HepG2 (cell line): ENCODE measurements around the gene INHBC. TPM values are rescaled to one million over a fixed set of nuclear protein-coding genes. Genes with fewer than 3 reads are reported as not detected.

Source experiments
- ATAC-seq: fragments of 200-7000 bp; cut with Tn5 transposase; 3 replicates; pipeline ENCODE4 v1.9.1; 2020; ENCODE audit warnings: mild to moderate bottlenecking, moderate library complexity
- BruUV-seq: library from RNA; stranded (reverse); fragments of 400-500 nt; replicated peaks from 2 replicates; lab custom pipeline; 2021; lab: Mats Ljungman, UMichigan
- CTCF ChIA-PET: fragments of 300-600 bp; formaldehyde crosslinking; extraction: SDS; loops from one replicate; lab custom pipeline; 2021; ENCODE audit warnings: low total read pairs, inconsistent platforms, low intra/inter-chr PET ratio; lab: Yijun Ruan, JAX
- POLR2A ChIA-PET: fragments of 350-600 bp; sonication (Branson Sonifier 250); formaldehyde crosslinking; loops from one replicate; lab custom pipeline; 2020; ENCODE audit warnings: antibody characterized with exemption, inconsistent platforms; lab: Yijun Ruan, JAX
- DNase-seq: peaks from one replicate; pipeline ENCODE4 v3.0.0-alpha.2; 2015; ENCODE audit warnings: low spot score
- FAIRE-seq: peaks from 3 replicates; lab custom pipeline; 2011; peaks lifted over from hg19 to GRCh38; lab: Jason Lieb, UNC
- H2AFZ ChIP-seq: one replicate; pipeline ENCODE4 v1.6.1; 2011; ENCODE audit warnings: low read length, inconsistent platforms
- H3K27ac ChIP-seq: fragments of 300-600 bp; 3 replicates; pipeline ENCODE4 v1.8.0; 2011; ENCODE audit warnings: mixed run types, mild to moderate bottlenecking, mixed read lengths, low read length, inconsistent platforms; ENCODE audit not compliant: insufficient read depth; ENCODE audit errors: extremely low read length
- H3K27me3 ChIP-seq, 2 experiments: fragments of 200-600 bp in 1 of 2; 2 replicates in 1 of 2; 3 replicates in 1 of 2; pipeline versions ENCODE4 v1.6.0 to v1.8.0; 2011; ENCODE audit warnings: low read length in 2 of 2, mild to moderate bottlenecking in 2 of 2, moderate library complexity in 2 of 2, inconsistent platforms in 1 of 2; ENCODE audit not compliant: insufficient read depth in 2 of 2, control insufficient read depth in 1 of 2
- H3K36me3 ChIP-seq, 2 experiments: fragments of 200-600 bp in 1 of 2; replicated peaks in 1 of 2; 2 replicates in 1 of 2; 3 replicates in 1 of 2; pipeline versions ENCODE4 v1.5.1 to v1.8.0; 2011; ENCODE audit warnings: low read length in 2 of 2, inconsistent platforms in 1 of 2; ENCODE audit not compliant: insufficient read depth in 2 of 2, control insufficient read depth in 1 of 2
- H3K4me1 ChIP-seq: 2 replicates; pipeline ENCODE4 v1.5.1; 2012; ENCODE audit warnings: low read length, inconsistent platforms; ENCODE audit not compliant: insufficient read depth
- H3K4me2 ChIP-seq: 2 replicates; pipeline ENCODE4 v1.6.0; 2011; ENCODE audit warnings: low read depth, low read length, inconsistent platforms
- H3K4me3 ChIP-seq, 3 experiments: fragments of 200-600 bp in 1 of 3; sonication (generic), shearing (Covaris generic) in 1 of 3; replicated peaks in 1 of 3; 2 replicates each; pipeline ENCODE4 v1.5.1; 2011 to 2016; ENCODE audit warnings: low read length in 3 of 3, inconsistent platforms in 2 of 3, low read depth in 2 of 3, mild to moderate bottlenecking in 2 of 3, control low read depth in 1 of 3, mixed read lengths in 1 of 3; ENCODE audit not compliant: insufficient read depth in 1 of 3
- H3K79me2 ChIP-seq: one replicate; pipeline ENCODE4 v1.6.1; 2011; ENCODE audit warnings: low read length, inconsistent platforms; ENCODE audit not compliant: insufficient read depth
- H3K9ac ChIP-seq: 2 replicates; pipeline ENCODE4 v1.6.0; 2011; ENCODE audit warnings: mild to moderate bottlenecking, low read depth, low read length, inconsistent platforms; ENCODE audit not compliant: insufficient read depth
- H3K9me3 ChIP-seq: 2 replicates; pipeline ENCODE4 v1.5.1; 2012; ENCODE audit warnings: mild to moderate bottlenecking, low read length
- H4K20me1 ChIP-seq: 2 replicates; pipeline ENCODE4 v1.6.0; 2011; ENCODE audit warnings: inconsistent platforms, mild to moderate bottlenecking, low read length, moderate library complexity; ENCODE audit not compliant: insufficient read depth
- ATF7 ChIP-seq, 2 experiments: fragments of 450-650 bp in 1 of 2; sonication (generic) in 1 of 2; formaldehyde crosslinking in 1 of 2; IDR thresholded peaks; 2 replicates each; pipeline versions ENCODE4 v1.4.0 to v1.6.1; 2016 to 2020; ENCODE audit warnings: antibody characterized with exemption in 1 of 2, mild to moderate bottlenecking in 1 of 2, missing genetic modification reagents in 1 of 2
- CBFB ChIP-seq: sonication (generic); formaldehyde crosslinking; IDR thresholded peaks from 2 replicates; pipeline ENCODE4 v1.4.0; 2020; ENCODE audit warnings: missing genetic modification reagents
- ERF ChIP-seq: IDR thresholded peaks from 2 replicates; pipeline ENCODE4 v1.6.1; 2018; ENCODE audit warnings: missing biosample characterization, missing genetic modification reagents
- FOSL2 ChIP-seq: sonication (generic); formaldehyde crosslinking; IDR thresholded peaks from 2 replicates; pipeline ENCODE4 v1.4.0; 2020; ENCODE audit warnings: missing genetic modification reagents
- FOXA1 ChIP-seq, 2 experiments: fragments of 450-650 bp in 1 of 2; sonication (generic) in 1 of 2; formaldehyde crosslinking in 1 of 2; IDR thresholded peaks; 2 replicates each; pipeline versions ENCODE4 v1.4.0 to v1.6.1; 2016 to 2020; ENCODE audit warnings: missing genetic modification reagents in 1 of 2
- KDM4B ChIP-seq: sonication (generic); formaldehyde crosslinking; IDR thresholded peaks from 2 replicates; pipeline ENCODE4 v1.4.0; 2020; ENCODE audit warnings: missing genetic modification reagents
- KLF16 ChIP-seq, 2 experiments: sonication (generic) in 1 of 2; formaldehyde crosslinking in 1 of 2; IDR thresholded peaks; 2 replicates each; pipeline versions ENCODE4 v1.6.1 to v1.8.0; 2016 to 2023; ENCODE audit warnings: missing genetic modification reagents in 2 of 2, missing compliant biosample characterization in 1 of 2
- KLF9 ChIP-seq: IDR thresholded peaks from 2 replicates; pipeline ENCODE4 v1.6.1; 2016; ENCODE audit warnings: low read depth
- PLRG1 ChIP-seq: fragments of 450-650 bp; conservative IDR thresholded peaks from 2 replicates; pipeline ENCODE4 v1.6.1; 2016
- SMAD3 ChIP-seq: sonication (generic); formaldehyde crosslinking; IDR thresholded peaks from 2 replicates; pipeline ENCODE4 v1.4.0; 2020; ENCODE audit warnings: missing genetic modification reagents
- SNRNP70 ChIP-seq: fragments of 200-400 bp; formaldehyde crosslinking; IDR thresholded peaks from 2 replicates; pipeline ENCODE4 v1.6.1; 2017; ENCODE audit warnings: mild to moderate bottlenecking, low read depth, low read length, moderate library complexity
- TOPORS ChIP-seq: sonication (generic); formaldehyde crosslinking; IDR thresholded peaks from 2 replicates; pipeline ENCODE4 v1.8.0; 2023; ENCODE audit warnings: mild to moderate bottlenecking, missing genetic modification reagents
- ZC3H13 ChIP-seq: sonication (generic); formaldehyde crosslinking; IDR thresholded peaks from 2 replicates; pipeline ENCODE4 v1.8.1; 2023; ENCODE audit warnings: mild to moderate bottlenecking, missing genetic modification reagents, moderate library complexity
- ZEB1 ChIP-seq: IDR thresholded peaks from 2 replicates; pipeline ENCODE4 v1.6.1; 2012; ENCODE audit warnings: mild to moderate bottlenecking, low read depth, inconsistent platforms; ENCODE audit not compliant: insufficient replicate concordance
- ZNF224 ChIP-seq: sonication (generic); formaldehyde crosslinking; IDR thresholded peaks from 2 replicates; pipeline ENCODE4 v1.5.0; 2020; ENCODE audit warnings: mild to moderate bottlenecking, missing genetic modification reagents
- ZNF317 ChIP-seq: sonication (generic); formaldehyde crosslinking; IDR thresholded peaks from 2 replicates; pipeline ENCODE4 v1.5.0; 2020; ENCODE audit warnings: mild to moderate bottlenecking, missing genetic modification reagents
- ZNF780A ChIP-seq: sonication (generic); formaldehyde crosslinking; IDR thresholded peaks from 2 replicates; pipeline ENCODE4 v1.8.0; 2022; ENCODE audit warnings: mild to moderate bottlenecking, missing genetic modification reagents, moderate library complexity
- ZSCAN30 ChIP-seq: sonication (generic); formaldehyde crosslinking; IDR thresholded peaks from 2 replicates; pipeline ENCODE4 v1.5.0; 2020; ENCODE audit warnings: mild to moderate bottlenecking, missing genetic modification reagents
- WGBS: methylation state at CpG from one replicate; pipeline ENCODE4 v1.1.6; 2017; ENCODE audit warnings: low lambda C conversion rate; 5-methylcytosine and 5-hydroxymethylcytosine counted together
- in situ Hi-C: cut with HindIII; loops from 2 replicates; pipeline ENCODE4 v1.10.0; 2017; ENCODE audit warnings: low pct_unique_long_range_greater_than_20kb; ENCODE audit not compliant: extremely low pct_ligation_motif_present
- intact Hi-C: fragments of 100-400 bp; cut with micrococcal nuclease; formaldehyde crosslinking; loops from one replicate; pipeline ENCODE4 v1.10.0; 2022; ENCODE audit not compliant: unreplicated experiment
- polyA plus RNA-seq, 8 experiments: library from polyadenylated mRNA; depleted of rRNA in 3 of 8; stranded (reverse) in 7 of 8; unstranded in 1 of 8; fragments of >200 nt; fragmentation: Illumina TruSeq in 4 of 8; extraction: Trizol in 4 of 8; gene quantifications; 2 replicates each; pipeline versions ENCODE4 v1.2.1 to v1.2.3, GENCODE V29; 2011 to 2016; ENCODE audit warnings: low read depth in 4 of 8, missing spikeins in 1 of 8, mixed read lengths in 1 of 8; ENCODE audit not compliant: insufficient read depth in 1 of 8
- total RNA-seq, 5 experiments: library from RNA; depleted of rRNA; stranded (reverse); fragments of >200 nt; fragmentation: Illumina TruSeq; extraction: Trizol; gene quantifications; 2 replicates each; pipeline ENCODE4 v1.2.3, GENCODE V29; 2016; ENCODE audit warnings: low read depth in 1 of 5
- TF ChIP-seq, protein P1 (sequence below): IDR thresholded peaks from 2 replicates; pipeline ENCODE4 v1.6.1; 2012; ENCODE audit warnings: low read length, improper control_type of control experiment
- TF ChIP-seq, protein P2 (sequence below): sonication (generic); formaldehyde crosslinking; IDR thresholded peaks from 2 replicates; pipeline ENCODE4 v1.4.0; 2020; ENCODE audit warnings: missing genetic modification reagents

The INHBC gene
- total and polyA plus RNA-seq, 2 of the 13 experiments (the other 11 are each of a cell fraction or from before 2014, with no cell fraction given): 1.8 to 13.8 TPM

DNA sequence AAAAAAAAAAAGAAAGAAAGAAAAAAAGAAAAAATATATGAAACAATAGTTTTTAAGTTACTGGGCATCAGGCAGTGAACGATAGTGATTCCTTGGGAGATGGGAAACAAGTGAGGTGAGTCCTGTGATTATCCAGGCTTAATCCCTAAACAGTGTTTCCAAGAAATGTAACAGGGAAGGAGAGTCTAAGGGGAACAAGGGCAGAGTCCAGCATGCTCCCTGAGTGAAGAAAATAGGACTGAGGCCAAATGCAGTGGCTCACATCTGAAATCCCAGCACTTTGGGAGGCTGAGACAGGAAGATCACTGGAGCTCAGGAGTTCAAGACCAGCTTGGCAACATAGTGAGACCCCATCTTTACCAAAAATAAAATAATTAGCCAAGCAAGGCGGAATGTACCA is 44.4 kb upstream of the INHBC start:
- FAIRE-seq (no peak), ATAC-seq (no peak), DNase-seq (no peak)
- no peak overlapping the region for H2AFZ ChIP-seq
- H3K27me3 ChIP-seq: no peaks in the 10 kb centered on the region; a peak in 1 of 5 replicates
- H3K36me3 ChIP-seq: peaks cover 0 to 8% of the 10 kb centered on the region in 2 experiments; a peak in 1 of 5 replicates
- H3K4me1 ChIP-seq: no peaks in the 10 kb centered on the region
- H3K27ac ChIP-seq: no peak overlapping the region
- no peak overlapping the region for H3K4me3 ChIP-seq
- intact Hi-C loops (no loop called here), in situ Hi-C loops (no loop called here)
- no peaks in the 10 kb centered on the region for H3K9me3 ChIP-seq
- TF ChIP-seq FOXA1 (IDR thresholded peaks at IDR 0.05) (no peak), FOXA1 (CRISPR knock-in tag; IDR thresholded peaks at IDR 0.05) (no peak), ATF7 (IDR thresholded peaks at IDR 0.05) (no peak), ATF7 (CRISPR knock-in tag; IDR thresholded peaks at IDR 0.05) (no peak), KDM4B (CRISPR knock-in tag) (no peak), TOPORS (CRISPR knock-in tag) (no peak), ERF (CRISPR knock-in tag) (no peak), KLF9 (CRISPR knock-in tag) (no peak), ZNF317 (CRISPR knock-in tag) (no peak), SMAD3 (CRISPR knock-in tag) (no peak), SNRNP70 (no peak), ZNF780A (CRISPR knock-in tag) (no peak), PLRG1 (no peak), ZC3H13 (no peak), ZEB1 (no peak), FOSL2 (CRISPR knock-in tag) (no peak), CBFB (no peak), KLF16 (CRISPR knock-in tag; IDR thresholded peaks at IDR 0.05) (no peak), ZNF224 (CRISPR knock-in tag) (no peak), ZSCAN30 (CRISPR knock-in tag) (no peak)
- TF ChIP-seq, protein P1, sequence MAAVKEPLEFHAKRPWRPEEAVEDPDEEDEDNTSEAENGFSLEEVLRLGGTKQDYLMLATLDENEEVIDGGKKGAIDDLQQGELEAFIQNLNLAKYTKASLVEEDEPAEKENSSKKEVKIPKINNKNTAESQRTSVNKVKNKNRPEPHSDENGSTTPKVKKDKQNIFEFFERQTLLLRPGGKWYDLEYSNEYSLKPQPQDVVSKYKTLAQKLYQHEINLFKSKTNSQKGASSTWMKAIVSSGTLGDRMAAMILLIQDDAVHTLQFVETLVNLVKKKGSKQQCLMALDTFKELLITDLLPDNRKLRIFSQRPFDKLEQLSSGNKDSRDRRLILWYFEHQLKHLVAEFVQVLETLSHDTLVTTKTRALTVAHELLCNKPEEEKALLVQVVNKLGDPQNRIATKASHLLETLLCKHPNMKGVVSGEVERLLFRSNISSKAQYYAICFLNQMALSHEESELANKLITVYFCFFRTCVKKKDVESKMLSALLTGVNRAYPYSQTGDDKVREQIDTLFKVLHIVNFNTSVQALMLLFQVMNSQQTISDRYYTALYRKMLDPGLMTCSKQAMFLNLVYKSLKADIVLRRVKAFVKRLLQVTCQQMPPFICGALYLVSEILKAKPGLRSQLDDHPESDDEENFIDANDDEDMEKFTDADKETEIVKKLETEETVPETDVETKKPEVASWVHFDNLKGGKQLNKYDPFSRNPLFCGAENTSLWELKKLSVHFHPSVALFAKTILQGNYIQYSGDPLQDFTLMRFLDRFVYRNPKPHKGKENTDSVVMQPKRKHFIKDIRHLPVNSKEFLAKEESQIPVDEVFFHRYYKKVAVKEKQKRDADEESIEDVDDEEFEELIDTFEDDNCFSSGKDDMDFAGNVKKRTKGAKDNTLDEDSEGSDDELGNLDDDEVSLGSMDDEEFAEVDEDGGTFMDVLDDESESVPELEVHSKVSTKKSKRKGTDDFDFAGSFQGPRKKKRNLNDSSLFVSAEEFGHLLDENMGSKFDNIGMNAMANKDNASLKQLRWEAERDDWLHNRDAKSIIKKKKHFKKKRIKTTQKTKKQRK: no peak
- TF ChIP-seq, protein P2, sequence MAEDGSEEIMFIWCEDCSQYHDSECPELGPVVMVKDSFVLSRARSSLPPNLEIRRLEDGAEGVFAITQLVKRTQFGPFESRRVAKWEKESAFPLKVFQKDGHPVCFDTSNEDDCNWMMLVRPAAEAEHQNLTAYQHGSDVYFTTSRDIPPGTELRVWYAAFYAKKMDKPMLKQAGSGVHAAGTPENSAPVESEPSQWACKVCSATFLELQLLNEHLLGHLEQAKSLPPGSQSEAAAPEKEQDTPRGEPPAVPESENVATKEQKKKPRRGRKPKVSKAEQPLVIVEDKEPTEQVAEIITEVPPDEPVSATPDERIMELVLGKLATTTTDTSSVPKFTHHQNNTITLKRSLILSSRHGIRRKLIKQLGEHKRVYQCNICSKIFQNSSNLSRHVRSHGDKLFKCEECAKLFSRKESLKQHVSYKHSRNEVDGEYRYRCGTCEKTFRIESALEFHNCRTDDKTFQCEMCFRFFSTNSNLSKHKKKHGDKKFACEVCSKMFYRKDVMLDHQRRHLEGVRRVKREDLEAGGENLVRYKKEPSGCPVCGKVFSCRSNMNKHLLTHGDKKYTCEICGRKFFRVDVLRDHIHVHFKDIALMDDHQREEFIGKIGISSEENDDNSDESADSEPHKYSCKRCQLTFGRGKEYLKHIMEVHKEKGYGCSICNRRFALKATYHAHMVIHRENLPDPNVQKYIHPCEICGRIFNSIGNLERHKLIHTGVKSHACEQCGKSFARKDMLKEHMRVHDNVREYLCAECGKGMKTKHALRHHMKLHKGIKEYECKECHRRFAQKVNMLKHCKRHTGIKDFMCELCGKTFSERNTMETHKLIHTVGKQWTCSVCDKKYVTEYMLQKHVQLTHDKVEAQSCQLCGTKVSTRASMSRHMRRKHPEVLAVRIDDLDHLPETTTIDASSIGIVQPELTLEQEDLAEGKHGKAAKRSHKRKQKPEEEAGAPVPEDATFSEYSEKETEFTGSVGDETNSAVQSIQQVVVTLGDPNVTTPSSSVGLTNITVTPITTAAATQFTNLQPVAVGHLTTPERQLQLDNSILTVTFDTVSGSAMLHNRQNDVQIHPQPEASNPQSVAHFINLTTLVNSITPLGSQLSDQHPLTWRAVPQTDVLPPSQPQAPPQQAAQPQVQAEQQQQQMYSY (CRISPR knock-in tag): no peak
- ChIA-PET CTCF (no interaction called here), POLR2A (no interaction called here)
- no peaks in the 10 kb centered on the region for H4K20me1 ChIP-seq
- no peak overlapping the region for H3K4me2 ChIP-seq
- H3K9ac ChIP-seq: no peak overlapping the region
- no peaks in the 10 kb centered on the region for H3K79me2 ChIP-seq
- WGBS: 93% methylated on average over 2 of the region's 2 CpGs
- BruUV-seq: no TSS peak
